VCaP (cell line): ENCODE measurements around the gene HSD17B2.

Source experiments
- H3K27ac ChIP-seq: fragments of 450-650 bp; 2 replicates; pipeline ENCODE4 v1.5.1; 2017
- TF ChIP-seq, protein P1 (sequence below): fragments of 450-650 bp; conservative IDR thresholded peaks from 2 replicates; pipeline ENCODE4 v1.5.1; 2017; ENCODE audit warnings: mild to moderate bottlenecking, moderate library complexity

The HSD17B2 gene

DNA sequence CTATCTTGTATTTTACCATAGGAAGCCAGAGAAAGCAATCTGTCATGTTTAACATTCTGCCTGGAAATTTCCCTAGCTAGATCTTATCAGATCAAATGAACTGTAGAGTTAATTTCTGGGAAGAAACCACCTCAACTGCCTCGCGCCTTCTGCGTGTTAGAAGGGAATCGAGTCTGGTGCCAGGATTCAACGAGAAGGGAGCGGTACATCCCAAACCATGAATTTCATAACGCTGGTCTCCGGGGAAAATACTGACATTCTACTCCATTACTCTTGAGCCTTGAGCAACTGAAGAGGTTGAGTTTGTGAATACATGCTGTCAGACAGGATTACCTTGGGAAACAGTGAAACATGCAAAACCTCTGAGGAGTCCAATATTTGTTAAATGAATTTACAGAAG lies 99.8 kb downstream of the HSD17B2 start:
- TF ChIP-seq, protein P1, sequence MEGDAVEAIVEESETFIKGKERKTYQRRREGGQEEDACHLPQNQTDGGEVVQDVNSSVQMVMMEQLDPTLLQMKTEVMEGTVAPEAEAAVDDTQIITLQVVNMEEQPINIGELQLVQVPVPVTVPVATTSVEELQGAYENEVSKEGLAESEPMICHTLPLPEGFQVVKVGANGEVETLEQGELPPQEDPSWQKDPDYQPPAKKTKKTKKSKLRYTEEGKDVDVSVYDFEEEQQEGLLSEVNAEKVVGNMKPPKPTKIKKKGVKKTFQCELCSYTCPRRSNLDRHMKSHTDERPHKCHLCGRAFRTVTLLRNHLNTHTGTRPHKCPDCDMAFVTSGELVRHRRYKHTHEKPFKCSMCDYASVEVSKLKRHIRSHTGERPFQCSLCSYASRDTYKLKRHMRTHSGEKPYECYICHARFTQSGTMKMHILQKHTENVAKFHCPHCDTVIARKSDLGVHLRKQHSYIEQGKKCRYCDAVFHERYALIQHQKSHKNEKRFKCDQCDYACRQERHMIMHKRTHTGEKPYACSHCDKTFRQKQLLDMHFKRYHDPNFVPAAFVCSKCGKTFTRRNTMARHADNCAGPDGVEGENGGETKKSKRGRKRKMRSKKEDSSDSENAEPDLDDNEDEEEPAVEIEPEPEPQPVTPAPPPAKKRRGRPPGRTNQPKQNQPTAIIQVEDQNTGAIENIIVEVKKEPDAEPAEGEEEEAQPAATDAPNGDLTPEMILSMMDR = no peak
- no peak overlapping the region for H3K27ac ChIP-seq

DNA sequence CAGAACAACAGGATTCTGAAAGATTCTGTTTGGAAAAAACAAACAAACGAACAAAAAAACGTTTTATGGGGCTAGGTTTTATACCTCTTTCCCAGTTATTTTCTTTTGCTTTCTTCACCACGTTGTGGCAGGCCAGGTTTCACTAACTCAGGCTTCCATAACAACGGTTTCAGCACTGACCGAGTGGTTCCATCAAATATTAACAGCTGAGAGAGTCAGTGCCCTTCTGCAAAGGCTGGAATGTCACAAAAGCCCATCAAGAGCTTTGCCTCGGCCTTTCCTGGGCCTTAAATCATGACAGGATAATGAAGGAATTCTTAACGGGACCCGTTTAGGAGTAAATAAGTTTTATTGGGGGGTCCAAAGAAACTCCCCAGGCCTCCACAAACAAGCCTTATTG lies 100.8 kb downstream of the HSD17B2 start:
- no peak overlapping the region for H3K27ac ChIP-seq
- TF ChIP-seq, protein P1 = no peak

DNA sequence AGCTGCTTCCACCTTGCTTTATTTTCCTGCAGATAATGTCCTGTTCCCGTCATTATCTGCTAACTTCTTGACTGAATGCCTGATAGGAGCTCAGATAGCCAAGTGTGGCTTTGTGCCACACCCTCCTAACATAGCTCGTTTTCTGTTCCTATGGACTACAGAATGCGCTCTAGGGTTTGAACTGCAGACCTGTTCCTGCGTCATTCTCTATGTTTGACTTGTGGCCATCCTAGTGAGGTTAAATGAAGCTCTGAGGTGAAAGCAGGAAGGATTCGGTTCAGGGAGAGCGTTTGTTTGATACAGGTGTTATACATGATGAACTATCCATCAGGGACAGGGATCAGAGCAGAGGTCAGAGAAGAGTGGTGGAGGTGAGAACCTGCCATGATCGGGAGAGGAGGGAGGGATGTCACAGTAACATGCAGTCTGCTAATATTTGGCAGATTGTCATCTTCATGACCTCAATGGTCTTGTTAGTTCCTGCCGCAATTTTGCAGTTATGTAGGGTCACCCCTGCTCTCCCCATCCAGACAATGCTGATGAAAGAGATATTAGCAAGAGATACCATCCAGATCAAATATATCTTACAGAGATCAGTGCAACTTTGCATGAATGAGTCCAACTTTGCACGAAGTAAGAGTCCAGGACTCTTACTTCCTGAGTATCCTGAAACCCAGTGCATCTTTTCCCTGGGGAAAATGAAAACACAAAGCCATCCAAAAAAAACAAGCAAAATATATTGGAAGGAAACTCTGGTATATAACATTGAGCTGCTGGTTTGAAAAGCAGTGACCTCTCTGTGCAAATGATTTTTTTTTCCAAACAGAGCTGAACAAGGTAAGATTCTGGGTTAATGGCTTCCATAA lies 102.1 kb downstream of the HSD17B2 start:
- TF ChIP-seq, protein P1 = no peak
- peak overlapping the region; percentile 66; the same call in 1 of the 2 replicates for H3K27ac ChIP-seq

DNA sequence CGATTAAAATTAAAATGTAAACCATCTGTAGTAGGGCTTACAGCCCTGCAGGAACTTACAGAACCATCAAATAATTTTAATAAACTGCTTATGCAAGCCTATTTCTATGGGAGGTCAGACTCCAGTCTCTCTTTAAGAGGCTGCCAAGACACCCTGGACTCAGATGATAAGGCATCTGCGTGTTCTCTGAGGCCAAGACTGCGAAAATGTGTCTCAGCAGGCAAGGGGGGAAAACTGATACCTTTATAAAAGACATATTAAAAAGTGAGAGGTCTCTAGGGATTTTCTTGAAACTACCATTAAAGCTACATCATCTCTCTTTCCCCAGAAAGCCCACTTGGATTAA lies 102.7 kb downstream of the HSD17B2 start:
- H3K27ac ChIP-seq = peak overlapping the region; percentile 66
- TF ChIP-seq, protein P1 = no peak

DNA sequence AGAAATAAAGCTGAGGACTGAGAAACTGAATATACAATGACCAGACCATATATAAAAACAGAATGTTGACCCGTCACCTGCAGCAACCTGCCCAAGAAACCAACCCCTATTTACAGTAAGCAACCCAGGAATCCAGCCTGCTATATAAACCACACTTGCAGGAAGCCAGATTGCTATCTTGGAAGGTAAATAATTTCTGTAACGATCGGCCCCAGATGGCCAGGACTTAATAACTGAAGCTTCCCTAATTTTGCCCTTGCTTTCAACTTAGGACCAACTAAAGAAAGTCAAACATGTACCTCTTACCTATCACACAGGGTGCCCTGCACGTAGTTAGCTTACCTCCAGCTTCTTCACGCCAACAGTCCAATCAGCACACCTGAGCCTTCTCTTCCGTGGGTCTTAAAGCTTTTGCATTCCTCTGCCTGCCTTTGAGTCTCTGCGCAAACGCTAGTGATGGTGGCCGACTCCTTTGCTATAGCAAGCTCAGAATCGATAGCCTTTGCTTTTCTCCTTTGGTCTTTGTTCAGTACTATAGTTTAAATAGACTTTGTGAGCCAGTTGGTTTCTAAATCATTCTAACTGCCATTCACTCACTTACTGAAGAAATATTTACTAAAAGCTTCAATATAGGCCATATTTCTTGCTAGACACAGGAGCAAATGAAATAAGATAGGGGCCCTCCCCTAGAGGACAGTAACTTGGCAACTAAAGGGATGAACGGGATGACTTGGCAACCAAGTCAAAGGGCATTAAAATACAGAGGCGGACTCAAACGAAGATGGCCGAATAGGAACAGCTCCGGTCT lies 103.6 kb downstream of the HSD17B2 start:
- TF ChIP-seq, protein P1 = no peak
- H3K27ac ChIP-seq = peak overlapping the region; percentile 66

DNA sequence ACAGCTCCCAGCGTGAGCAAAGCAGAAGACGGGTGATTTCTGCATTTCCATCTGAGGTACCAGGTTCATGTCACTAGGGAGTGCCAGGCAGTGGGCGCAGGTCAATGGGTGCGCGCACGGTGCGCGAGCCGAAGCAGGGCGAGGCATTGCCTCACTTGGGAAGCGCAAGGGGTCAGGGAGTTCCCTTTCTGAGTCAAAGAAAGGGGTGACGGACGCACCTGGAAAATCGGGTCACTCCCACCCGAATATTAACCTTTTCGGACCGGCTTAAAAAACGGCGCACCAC lies 104.2 kb downstream of the HSD17B2 start:
- peak overlapping the region; percentile 66 for H3K27ac ChIP-seq

DNA sequence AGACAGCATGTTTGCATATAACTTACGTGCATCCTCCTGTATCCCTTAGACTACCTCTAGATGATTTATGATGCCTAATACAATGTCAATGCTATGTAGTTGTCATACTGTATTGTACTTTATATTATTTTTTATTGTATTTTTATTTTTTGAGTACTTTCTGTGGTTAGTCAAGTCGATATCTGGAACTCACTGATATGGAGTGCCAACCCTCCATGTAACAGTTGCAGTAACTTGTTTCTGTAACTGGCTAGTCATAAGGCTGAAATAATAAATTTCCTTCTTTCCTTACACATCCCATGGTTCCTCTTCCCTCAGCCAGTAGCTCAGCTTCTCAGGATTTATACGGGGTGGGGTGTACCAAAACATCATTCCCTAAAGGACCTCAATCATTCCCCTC lies 111.5 kb downstream of the HSD17B2 start:
- no peak overlapping the region for H3K27ac ChIP-seq
- TF ChIP-seq, protein P1 = no peak

DNA sequence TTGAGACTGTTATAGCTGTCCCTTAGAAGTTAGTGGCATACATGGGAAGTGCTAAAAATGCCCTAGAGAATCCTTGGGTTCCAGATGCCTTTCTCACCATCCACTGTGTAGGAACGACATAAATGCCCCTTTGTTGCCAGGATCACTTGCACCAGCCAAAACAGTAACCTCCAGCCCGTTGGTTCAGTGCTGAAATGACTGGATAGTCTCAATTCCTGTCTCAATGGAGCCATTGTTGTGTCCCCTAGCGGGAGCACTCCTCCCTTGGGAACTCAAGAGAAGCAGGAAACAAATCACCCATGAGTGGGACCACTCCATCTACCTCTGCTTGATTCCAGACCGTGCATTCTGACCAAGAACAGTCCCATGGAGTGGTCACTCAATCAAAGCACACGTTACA lies 111.9 kb downstream of the HSD17B2 start:
- TF ChIP-seq, protein P1 = no peak
- no peak overlapping the region for H3K27ac ChIP-seq
